Activated CD4-positive, CD25-positive, alpha-beta regulatory T cell (primary cell): ENCODE measurements around the gene TUFM.
"Not testable (repeated sequence)": the region's sequence is repeated elsewhere in the genome, so short reads cannot be mapped to it uniquely, and the experiment has no call there.

Experiments
- DNase-seq, 4 experiments: peaks; one replicate each; lab custom pipeline; 2025; lab: John Stamatoyannopoulos, UW

TUFM gene

DNA sequence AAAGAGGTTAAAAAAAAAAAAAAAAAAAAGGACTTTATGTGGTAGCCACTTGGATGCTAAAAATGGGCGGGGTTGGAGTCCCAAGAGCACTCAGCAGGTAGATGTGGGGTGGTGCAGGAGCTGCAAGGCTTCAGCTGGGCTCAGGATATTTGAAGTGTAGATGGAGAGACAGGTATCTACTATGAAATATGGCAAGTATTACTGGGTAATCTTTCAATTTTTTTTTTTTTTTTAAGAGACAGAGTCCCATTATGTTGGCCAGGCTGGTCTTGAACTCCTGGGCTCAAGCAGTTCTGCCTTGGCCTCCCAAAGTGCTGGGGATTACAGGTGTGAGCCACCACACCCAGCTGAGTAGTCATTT is 7.6 kb downstream of the TUFM start:
- DNase-seq: no peak

DNA sequence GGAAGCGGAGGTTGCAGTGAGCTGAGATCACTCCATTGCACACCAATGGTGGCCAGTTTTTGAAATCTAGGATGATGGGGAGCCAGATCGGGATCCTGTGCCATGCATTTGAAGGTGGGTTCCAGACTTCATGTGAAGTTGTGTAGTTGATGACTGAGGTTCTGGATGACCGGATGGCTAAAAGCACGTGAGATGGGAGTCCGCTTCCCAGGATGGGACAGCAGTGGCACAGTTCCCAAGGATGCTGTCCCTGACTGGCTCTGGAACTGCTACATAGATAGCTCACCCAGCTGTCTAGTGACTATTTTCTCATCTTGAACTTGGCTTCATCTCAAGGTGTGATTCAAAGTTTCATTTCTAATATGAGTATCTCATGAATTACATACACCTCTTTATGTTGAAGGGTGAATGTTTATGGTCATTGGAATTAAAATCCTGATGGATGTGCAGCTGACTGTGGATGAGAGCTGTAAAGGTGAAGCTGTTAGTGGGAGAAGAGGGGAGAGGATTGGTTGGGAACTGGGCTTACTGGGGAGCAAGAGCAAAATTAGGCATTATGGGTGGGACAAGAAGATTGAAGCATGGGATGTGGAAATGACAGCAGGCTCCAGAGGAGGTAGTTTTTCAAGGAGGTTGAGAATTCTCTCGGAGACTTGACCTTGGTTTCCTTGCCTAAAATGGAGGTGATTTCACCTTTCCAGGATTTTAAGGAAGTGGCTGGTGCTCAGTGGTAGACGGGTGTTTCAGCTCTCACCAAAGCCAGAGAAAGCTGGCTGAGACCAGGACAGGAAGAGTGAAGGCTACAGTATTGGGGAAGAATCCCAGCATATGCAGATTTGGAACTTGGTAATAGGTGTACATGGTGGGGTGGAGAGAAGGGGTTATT is 8.2 kb downstream of the TUFM start:
- no peak for DNase-seq

DNA sequence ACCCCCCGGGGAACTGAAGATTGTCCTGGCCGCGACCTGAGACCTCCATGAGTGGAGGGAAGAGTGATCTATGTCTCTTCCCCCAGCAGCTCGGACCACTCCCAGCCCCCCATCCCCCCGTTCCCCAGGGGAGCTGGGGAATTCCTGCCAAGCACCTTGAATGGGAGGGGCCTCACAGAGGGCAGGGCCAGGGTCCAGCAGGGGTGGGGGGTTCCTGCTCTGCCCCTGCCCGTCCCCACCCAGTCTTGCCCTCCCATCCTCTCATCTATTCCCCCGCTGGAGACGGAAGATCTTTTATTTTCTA is 9.4 kb downstream of the TUFM start:
- no peak for DNase-seq

DNA sequence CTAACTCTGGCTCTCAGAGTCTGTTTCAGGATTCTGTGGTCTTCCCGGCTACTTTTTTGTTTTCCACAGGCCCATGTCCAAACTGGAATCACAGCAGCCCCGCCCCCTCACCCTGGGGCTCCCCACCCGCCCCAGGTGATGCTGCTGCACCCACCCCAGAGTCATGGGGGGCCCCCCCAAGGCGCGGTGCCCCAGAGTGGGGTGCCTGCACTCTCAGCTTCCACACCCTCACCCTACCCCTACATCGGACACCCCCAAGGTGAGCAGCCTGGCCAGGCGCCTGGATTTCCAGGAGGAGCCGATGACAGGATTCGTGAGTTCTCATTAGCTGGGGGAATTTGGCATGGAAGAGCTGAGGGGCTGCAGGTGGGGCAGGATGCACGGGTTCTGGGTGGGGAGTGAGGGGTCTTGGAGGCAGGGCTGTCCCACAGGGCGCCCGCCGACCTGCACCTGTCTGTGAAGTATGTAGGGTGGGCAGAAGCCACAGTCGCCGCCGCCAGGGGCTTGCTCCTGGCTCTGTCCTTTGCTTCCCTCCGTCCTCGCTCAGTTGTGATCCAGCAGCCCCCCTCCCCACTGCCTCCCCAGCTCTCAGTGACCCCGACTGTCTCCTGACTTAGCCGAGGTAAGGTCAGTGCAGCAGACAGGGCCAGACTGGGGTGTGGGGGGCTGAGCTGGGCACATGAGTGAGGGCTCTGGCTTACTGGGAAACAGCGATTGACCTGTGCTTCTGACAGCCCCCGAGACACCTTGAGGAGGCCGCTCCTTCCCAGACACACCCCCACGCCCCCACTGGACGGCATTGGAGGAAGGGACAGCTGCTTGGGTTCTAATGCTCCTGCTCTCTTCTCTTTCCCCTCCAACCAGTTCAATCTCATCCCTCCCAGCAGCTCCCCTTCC is 10.0 kb downstream of the TUFM start:
- no peak for DNase-seq

DNA sequence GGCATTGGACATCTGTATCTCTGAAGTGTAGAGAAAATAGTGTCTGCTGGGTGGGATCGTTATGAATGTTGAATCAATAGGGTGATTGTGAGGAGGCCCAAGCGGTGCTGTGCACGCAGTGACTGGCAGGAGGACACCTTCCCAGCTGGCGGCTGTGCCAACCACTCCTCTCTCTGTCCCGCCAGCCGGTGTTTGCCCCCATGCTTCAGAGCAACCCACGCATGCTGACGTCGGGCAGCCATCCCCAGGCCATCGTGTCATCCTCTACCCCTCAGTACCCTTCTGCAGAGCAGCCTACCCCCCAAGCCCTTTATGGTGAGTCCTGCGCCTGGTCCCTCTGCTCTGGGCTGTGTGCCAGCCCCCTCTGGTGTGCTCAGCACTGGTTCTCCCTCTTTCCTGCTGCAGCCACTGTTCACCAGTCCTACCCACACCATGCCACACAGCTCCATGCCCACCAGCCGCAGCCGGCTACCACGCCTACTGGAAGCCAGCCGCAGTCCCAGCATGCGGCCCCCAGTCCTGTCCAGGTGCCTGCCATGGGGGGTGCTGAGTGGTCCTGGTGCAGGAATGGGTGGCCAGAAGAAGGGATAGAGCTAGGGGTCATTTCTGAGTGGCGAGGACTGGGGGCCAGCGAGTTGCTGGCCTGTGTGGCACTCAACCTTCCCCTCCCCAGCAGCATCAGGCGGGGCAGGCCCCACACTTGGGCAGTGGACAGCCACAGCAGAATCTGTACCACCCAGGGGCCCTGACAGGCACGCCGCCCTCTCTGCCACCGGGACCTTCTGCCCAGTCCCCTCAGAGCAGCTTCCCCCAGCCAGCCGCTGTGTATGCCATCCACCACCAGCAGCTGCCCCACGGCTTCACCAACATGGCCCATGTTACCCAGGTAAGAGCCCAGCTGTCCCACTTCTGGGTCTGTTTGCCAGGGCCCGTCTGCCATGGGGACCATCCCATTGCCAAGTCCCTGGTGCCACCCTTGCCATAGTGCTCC is 11.0 kb downstream of the TUFM start:
- no peak for DNase-seq

DNA sequence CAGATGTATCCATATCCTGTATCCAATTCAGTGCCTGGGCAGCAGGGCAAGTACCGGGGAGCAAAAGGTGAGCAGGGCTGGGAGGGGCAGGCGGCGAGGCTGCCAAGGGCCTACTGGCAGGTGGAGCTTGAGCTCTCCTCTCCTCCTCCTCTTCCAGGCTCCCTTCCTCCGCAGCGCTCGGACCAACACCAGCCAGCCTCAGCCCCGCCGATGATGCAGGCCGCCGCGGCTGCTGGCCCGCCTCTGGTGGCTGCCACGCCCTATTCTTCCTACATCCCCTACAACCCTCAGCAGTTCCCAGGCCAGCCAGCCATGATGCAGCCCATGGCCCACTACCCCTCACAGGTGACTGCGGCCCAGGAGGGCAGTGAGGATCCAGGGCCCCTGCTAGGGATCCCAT is 11.8 kb downstream of the TUFM start:
- no peak for DNase-seq

DNA sequence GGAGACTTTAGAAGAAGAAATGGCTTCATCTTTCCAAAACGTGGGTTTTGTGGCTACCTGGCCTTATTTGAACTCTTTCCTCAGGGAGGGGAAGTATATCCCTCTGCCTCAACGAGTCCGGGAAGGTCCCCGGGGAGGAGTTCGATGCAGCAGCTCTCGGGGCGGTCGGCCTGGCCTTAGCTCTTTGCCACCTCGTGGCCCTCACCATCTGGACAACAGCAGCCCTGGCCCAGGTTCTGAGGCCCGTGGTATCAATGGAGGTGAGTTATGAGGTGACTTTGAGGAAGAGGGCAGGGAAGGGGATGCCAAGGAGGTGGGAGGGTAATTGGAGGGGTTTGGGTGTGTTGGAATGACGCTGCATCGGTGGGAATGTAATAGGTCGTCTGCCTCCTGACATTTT is 15.6 kb downstream of the TUFM start:
- no peak for DNase-seq

DNA sequence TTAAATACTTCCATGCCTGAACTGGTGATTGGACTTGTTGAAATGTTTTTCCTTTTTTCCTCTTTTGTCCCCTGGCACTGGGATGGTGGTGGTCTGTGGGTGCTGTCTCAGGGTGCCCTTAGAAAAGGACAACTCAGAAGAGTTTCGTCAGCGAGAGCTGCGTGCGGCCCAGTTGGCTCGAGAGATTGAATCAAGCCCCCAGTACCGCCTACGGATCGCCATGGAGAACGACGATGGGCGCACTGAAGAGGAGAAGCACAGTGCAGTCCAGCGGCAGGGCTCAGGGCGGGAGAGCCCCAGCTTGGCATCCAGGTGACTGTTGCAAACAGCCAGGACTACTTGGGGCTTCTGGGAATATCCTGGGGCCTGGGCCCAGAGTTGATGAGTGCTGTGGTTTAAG is 16.4 kb downstream of the TUFM start:
- no peak for DNase-seq

DNA sequence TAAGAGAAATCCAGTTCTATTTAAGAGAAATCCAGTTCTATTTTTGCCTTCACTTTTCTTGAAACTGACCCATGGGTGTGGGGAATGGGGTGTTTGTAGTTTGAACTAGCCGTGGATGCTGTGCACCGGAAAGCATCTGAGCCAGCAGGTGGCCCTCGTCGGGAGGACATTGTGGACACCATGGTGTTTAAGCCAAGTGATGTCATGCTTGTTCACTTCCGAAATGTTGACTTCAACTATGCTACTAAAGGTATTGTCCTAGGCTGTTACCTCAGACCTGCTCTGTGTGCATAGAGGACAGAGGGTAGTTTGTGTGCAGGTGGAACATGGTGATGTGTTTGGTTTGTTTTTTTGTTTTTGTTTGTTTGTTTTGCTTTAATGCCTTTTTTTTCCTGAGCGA is 20.0 kb downstream of the TUFM start:
- DNase-seq: no peak

DNA sequence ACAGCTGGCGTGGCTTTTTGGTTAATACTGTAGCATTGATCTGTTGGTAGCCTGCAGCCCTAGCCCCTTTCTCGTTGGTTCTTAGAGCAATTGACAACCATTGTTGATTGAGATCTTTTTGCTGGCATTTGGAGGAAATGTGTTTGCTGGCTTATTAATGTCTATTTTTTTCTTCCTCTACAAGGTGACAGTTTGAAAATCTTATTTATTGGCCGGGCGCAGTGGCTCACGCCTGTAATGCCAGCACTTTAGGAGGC is 21.5 kb downstream of the TUFM start:
- no peak for DNase-seq

DNA sequence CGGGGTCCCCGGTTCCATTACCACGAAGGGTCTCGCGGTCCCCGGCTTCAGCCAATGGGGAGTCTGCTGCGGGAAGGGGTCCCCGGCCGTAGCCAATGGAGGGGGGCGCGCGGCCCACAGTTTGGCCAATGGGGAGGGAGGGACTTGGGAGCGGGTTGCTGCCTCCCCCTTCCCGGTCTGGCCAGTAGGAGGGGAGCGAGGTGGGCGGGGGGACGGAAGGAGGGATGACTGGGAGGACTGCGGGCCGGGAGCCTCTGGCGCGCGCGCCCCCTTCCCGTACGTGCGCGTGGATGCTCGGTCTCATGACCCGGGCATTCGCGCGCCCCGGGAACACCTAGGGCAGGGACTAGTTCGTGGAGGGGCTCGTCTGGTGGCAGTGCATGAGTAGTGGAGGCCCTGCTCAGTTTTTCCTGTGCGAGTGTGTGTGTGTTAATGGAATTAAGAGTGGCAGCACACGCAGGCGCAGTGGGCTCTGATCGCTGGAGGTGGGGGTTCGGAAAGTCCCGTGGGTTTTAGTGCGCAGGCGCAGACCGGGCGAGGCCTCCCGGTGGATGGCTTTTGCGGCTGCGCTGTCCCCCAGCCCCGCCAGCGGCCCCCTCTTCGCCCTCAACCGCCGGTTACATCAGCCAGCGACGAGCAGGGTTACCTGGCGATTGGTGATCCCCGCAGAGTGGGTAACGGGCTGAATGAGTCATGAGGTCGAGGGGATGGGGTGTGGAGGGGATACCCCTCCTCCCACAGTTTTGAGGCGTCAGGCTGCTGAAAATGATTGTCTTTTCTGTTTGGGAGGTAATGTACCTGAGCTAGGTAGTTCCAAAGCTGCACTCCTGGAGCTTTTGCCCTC is 22.1 kb downstream of the TUFM start:
- DNase-seq: peak; percentile 87 to 92 (median 90)

DNA sequence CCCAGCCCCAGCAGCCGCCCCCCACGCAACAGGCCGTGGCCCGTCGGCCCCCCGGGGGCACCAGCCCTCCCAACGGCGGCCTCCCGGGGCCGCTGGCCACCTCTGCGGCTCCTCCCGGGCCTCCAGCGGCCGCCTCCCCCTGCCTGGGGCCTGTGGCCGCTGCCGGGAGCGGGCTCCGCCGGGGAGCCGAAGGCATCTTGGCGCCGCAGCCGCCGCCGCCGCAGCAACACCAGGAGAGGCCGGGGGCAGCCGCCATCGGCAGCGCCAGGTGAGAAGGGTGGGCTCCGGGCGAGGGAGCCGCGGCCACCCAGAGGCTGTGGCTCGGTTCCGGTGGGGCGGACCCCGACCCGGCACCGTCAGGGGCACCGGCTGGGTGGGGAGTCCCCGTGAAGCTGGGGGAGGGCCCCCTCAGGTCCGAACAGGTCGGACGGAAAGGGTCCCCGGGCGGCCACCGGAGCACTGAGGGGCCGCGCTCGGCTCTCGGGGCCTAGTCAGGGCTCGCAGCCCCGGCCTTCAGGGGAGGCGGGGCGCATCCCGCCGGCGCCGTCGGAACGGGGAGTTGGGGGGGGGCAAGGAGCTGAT is 22.8 kb downstream of the TUFM start:
- no peak for DNase-seq

DNA sequence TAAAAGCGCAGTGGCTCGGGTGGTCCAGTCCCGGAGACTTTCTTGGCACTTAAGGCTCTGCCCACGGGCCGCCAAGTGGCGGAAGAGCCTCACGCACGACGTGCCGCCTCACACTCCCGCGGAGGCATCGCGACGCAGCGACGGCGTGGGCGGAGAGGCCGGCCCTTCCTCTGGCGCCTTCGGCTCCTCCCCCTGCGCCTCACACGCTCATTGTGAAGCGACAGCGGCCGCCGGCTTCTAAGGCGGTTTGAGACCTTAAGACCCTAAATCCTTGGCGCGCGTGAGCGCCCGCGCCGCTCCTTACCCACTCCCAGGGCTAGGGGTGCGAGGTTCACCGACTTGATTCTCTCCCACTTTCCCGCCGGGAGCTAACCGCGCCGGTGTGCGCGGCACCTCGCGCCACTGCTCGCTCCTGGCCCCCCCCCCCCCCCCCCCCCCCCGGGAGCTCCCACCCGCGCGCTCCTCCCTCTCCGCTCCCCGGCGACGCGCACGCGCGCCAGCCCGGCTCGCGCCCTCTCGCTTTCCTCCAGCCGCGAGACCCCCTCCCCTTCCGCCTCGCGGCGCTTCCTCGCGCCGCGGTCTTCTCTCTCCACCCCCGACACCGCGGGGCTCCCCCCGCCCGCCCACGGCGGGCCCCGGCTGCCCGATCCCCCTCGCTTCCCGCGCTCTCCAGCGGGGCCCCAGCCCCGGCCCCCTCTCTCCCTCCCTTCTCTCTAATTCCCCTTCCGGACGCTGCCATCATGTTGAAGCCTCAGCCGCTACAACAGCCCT is 23.4 kb downstream of the TUFM start, which contains the start of gene ATXN2L:
ATXN2L (plus strand) TSS at position 480 of the 771 bp plus-strand sequence; CDS start at position 741, 261 bp downstream.
- peak; percentile 83 to 89 (median 86) for DNase-seq

DNA sequence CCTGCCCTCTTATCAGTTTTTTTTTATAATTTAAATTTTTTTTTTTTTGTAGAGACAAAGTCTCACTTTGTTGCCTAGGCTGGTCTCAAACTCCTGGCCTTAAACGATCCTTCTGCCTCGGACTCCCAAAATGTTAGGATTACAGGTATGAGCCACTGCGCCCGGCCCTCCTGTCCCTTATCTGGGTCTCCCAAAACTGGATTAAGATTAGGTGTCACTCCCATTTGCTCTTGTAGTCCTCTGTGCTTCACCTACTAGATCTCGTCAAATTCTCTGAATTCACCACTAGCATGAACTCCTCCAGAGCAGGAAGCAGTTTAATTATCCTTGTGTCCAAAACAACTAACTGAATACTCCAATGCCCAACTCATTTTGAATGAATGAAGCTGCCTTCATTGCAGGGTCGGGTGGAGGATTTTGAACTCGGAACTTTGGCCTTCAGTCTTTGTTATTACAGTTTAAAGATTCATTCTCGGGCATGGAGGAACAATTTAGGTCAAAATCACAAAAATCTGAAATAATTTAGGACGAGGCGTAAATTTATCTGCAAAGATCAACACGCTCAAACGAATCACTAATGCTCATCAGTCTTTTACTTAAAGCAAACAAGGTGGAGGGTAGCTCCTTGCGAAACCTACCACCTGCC is 24.2 kb downstream of the TUFM start:
- no peak for DNase-seq

DNA sequence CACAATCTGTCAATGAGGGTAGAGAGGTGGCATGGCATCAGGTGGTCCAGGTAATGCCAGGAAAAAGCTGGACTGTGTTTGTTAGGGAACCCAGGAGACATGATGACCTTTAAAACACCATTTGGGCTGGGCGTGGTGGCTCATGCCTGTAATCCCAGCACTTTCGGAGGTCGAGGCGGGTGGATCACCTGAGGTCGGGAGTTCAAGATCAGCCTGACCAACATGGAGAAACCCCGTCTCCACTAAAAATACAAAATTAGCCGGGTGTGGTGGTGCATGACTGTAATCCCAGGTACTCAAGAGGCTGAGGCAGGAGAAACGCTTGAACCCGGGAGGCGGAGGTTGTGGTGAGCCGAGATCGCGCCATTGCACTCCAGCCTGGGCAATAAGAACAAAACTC is 25.6 kb downstream of the TUFM start:
- not testable (repeated sequence) for DNase-seq

DNA sequence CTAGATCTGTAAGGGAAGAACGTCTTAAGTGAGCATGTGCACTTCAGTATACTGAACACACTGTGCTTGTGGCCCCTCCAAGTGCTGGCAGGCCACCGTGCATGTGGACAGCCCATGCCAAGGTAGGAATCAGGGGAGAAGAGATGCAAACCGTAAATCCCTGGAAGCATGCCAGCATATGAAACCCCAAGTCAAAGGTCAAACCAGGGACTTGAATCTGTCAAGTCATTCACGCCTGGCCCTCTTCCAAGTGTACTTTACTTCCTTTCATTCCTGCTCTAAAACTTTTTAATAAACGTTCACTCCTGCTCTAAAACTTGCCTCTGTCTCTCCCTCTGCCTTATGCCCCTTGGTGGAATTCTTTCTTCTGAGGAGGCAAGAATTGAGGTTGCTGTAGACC is 26.1 kb downstream of the TUFM start:
- DNase-seq: no peak

DNA sequence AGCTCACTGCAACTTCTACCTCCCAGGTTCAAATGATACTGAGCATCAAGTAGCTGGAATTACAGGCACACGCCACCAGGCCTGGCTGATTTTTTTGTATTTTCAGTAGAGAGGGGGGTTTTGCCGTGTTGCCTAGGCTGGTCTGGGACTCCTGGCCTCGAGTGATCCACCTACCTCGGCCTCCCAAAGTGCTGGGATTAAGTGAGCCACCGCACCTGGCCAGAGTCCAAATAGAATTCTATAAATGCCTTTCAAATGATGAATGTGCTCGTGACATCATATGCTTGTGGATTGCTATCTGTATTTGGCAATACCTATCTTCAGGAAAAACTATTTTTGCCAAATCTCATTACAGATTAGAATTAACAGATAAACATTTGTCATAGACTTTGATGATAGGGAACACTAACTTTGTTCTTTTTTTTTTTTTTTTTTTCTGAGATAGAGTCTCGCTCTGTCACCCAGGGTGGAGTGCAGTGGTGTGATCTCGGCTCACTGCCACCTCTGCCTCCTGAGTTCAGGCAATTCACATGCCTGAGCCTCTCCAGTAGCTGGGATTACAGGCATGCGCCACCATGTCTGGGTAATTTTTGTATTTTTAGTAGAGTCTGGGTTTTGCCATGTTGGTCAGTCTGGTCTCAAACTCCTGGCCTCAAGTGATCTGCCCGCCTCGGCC is 38.6 kb downstream of the TUFM start:
- not testable (repeated sequence) for DNase-seq

DNA sequence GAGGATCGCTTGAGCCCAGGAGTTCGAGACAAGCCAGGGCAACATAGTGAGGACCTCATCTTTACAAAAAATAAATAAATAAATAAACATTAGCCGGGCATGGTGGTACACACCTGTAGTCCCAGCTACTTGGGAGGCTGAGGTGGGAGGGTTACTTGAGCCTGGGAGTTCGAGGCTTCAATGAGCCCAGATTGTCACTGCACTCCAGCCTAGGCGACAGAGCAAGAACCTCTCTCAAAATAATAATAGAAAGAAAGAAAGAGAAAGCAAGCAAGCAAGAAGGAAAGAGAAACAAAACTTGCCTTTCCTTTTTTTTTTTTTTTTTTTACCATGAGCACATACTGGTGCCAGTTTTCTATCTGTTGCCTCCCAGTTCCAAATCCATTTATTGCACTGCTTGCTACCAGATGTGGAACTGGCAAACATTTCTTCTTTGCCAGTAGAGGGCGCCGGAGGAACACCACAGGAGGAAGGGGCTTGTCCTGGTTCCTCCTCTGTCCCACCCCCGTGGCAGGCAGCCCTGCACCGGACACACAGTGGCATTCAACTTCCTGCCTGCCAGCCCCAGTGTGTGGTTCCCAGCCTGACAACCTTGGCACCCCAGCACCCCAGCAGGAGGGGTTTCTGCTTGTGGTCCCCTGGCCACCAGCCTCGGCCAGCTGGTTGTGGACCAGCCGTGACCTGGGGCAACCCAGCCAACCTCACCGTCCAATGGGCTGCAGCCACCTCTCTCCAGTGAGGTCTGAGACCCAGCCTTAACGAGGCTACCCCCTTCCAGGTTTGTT is 43.7 kb downstream of the TUFM start:
- peak; percentile 17 to 64 (median 24) for DNase-seq
